NOMO-1 treated with DMSO at 0.1 percent for 48 hours (cell line): ENCODE measurements around the gene OLIG1.
A peak's percentile ranks its signal among the peaks of the same experiment; 100 is the strongest.

Experiments
- DNase-seq: peaks from one replicate; lab custom pipeline; 2025; ENCODE audit not compliant: unreplicated experiment; lab: John Stamatoyannopoulos, UW

OLIG1 gene

GRCh38 chr21:33089395-33090119 lies 19.6 kb downstream of the OLIG1 start:
- DNase-seq, result peak; percentile 51

GRCh38 chr21:33096426-33096825 lies 26.5 kb downstream of the OLIG1 start:
- DNase-seq, result peak; percentile 44

- no peak for DNase-seq
Observed at GRCh38 chr21:33099131-33099530, 29.2 kb downstream of the OLIG1 start.

GRCh38 chr21:33101300-33101911 lies 31.5 kb downstream of the OLIG1 start:
- peak; percentile 85 for DNase-seq

- no peak for DNase-seq
Observed at GRCh38 chr21:33105088-33105487, 35.1 kb downstream of the OLIG1 start.

GRCh38 chr21:33108228-33108627 lies 38.3 kb downstream of the OLIG1 start:
- no peak for DNase-seq

GRCh38 chr21:33109574-33110339 lies 39.8 kb downstream of the OLIG1 start:
- peak; percentile 86 for DNase-seq

GRCh38 chr21:33110340-33110715 lies 40.4 kb downstream of the OLIG1 start:
- DNase-seq, result no peak

GRCh38 chr21:33111577-33111976 lies 41.6 kb downstream of the OLIG1 start:
- no peak for DNase-seq

GRCh38 chr21:33112151-33112550 lies 42.2 kb downstream of the OLIG1 start:
- DNase-seq, result no peak

- no peak for DNase-seq
Observed at GRCh38 chr21:33112681-33113080, 42.7 kb downstream of the OLIG1 start.

GRCh38 chr21:33113131-33113530 lies 43.2 kb downstream of the OLIG1 start:
- no peak for DNase-seq

GRCh38 chr21:33114276-33114675 lies 44.3 kb downstream of the OLIG1 start:
- no peak for DNase-seq

GRCh38 chr21:33115631-33116510 lies 45.9 kb downstream of the OLIG1 start:
- DNase-seq, result no peak

GRCh38 chr21:33116676-33117075 lies 46.7 kb downstream of the OLIG1 start:
- DNase-seq, result no peak

GRCh38 chr21:33117101-33117888 lies 47.4 kb downstream of the OLIG1 start:
- DNase-seq, result no peak
